HepG2 (cell line): ENCODE measurements around the gene UBE2S. TPM values are rescaled to one million over a fixed set of nuclear protein-coding genes. Genes with fewer than 3 reads are reported as not detected.

ENCODE experiments used
- BRD4 ChIP-seq: sonication (generic); formaldehyde crosslinking; IDR thresholded peaks from 2 replicates; pipeline ENCODE4 v1.4.0; 2020; ENCODE audit warnings: missing genetic modification reagents
- FLYWCH1 ChIP-seq: sonication (generic); formaldehyde crosslinking; IDR thresholded peaks from 2 replicates; pipeline ENCODE4 v1.8.1; 2023; ENCODE audit warnings: mild to moderate bottlenecking, missing genetic modification reagents
- HOXA7 ChIP-seq: sonication (generic); formaldehyde crosslinking; IDR thresholded peaks from 2 replicates; pipeline ENCODE4 v1.8.1; 2022; ENCODE audit warnings: mild to moderate bottlenecking, missing genetic modification reagents, moderate library complexity
- ISX ChIP-seq: sonication (generic); formaldehyde crosslinking; conservative IDR thresholded peaks from 2 replicates; pipeline ENCODE4 v1.5.0; 2020; ENCODE audit warnings: missing genetic modification reagents
- KAT8 ChIP-seq: IDR thresholded peaks from 2 replicates; pipeline ENCODE4 v1.6.1; 2016; ENCODE audit warnings: missing genetic modification reagents, missing compliant biosample characterization
- PHF5A ChIP-seq: IDR thresholded peaks from one replicate; pipeline ENCODE4 v1.6.1; 2018; ENCODE audit warnings: low read depth, missing genetic modification reagents; ENCODE audit not compliant: unreplicated experiment
- RFXAP ChIP-seq: sonication (generic); formaldehyde crosslinking; IDR thresholded peaks from 2 replicates; pipeline ENCODE4 v1.4.0; 2020; ENCODE audit warnings: missing genetic modification reagents, borderline replicate concordance
- SMYD3 ChIP-seq: sonication (generic); formaldehyde crosslinking; IDR thresholded peaks from 2 replicates; pipeline ENCODE4 v1.8.1; 2023; ENCODE audit warnings: mild to moderate bottlenecking, missing genetic modification reagents
- SYNCRIP ChIP-seq: fragments of 200-400 bp; formaldehyde crosslinking; IDR thresholded peaks from 2 replicates; pipeline ENCODE4 v1.6.1; 2018; ENCODE audit warnings: mild to moderate bottlenecking, low read depth, low read length; ENCODE audit not compliant: insufficient read depth
- TSC22D2 ChIP-seq: sonication (generic); formaldehyde crosslinking; IDR thresholded peaks from 2 replicates; pipeline ENCODE4 v1.5.1; 2020; ENCODE audit warnings: missing genetic modification reagents, mild to moderate bottlenecking, borderline replicate concordance
- YEATS4 ChIP-seq: sonication (generic); formaldehyde crosslinking; IDR thresholded peaks from 2 replicates; pipeline ENCODE4 v1.4.0; 2020; ENCODE audit warnings: missing genetic modification reagents, borderline replicate concordance
- ZNF138 ChIP-seq: sonication (generic); formaldehyde crosslinking; IDR thresholded peaks from 2 replicates; pipeline ENCODE4 v1.5.0; 2020; ENCODE audit warnings: mild to moderate bottlenecking, low read depth, missing genetic modification reagents
- ZNF251 ChIP-seq: sonication (generic); formaldehyde crosslinking; IDR thresholded peaks from 2 replicates; pipeline ENCODE4 v1.9.0; 2021; ENCODE audit warnings: mild to moderate bottlenecking, missing genetic modification reagents
- ZNF367 ChIP-seq: sonication (generic); formaldehyde crosslinking; IDR thresholded peaks from 2 replicates; pipeline ENCODE4 v1.4.0; 2020; ENCODE audit warnings: missing genetic modification reagents, borderline replicate concordance
- ZNF431 ChIP-seq: sonication (generic); formaldehyde crosslinking; IDR thresholded peaks from 2 replicates; pipeline ENCODE4 v1.9.0; 2022; ENCODE audit warnings: missing genetic modification reagents, low read depth, mild to moderate bottlenecking, borderline replicate concordance
- ZNF749 ChIP-seq: sonication (generic); formaldehyde crosslinking; IDR thresholded peaks from 2 replicates; pipeline ENCODE4 v1.8.0; 2022; ENCODE audit warnings: mild to moderate bottlenecking, missing genetic modification reagents, moderate library complexity, borderline replicate concordance
- polyA plus RNA-seq, 8 experiments: library from polyadenylated mRNA; depleted of rRNA in 3 of 8; stranded (reverse) in 7 of 8; unstranded in 1 of 8; fragments of >200 nt; fragmentation: Illumina TruSeq in 4 of 8; extraction: Trizol in 4 of 8; gene quantifications; 2 replicates each; pipeline versions ENCODE4 v1.2.1 to v1.2.3, GENCODE V29; 2011 to 2016; ENCODE audit warnings: low read depth in 4 of 8, missing spikeins in 1 of 8, mixed read lengths in 1 of 8; ENCODE audit not compliant: insufficient read depth in 1 of 8
- total RNA-seq, 5 experiments: library from RNA; depleted of rRNA; stranded (reverse); fragments of >200 nt; fragmentation: Illumina TruSeq; extraction: Trizol; gene quantifications; 2 replicates each; pipeline ENCODE4 v1.2.3, GENCODE V29; 2016; ENCODE audit warnings: low read depth in 1 of 5
- TF ChIP-seq, protein P1 (sequence below): sonication (generic); formaldehyde crosslinking; IDR thresholded peaks from 2 replicates; pipeline ENCODE4 v1.4.0; 2020; ENCODE audit warnings: missing genetic modification reagents
- TF ChIP-seq, protein P2 (sequence below): sonication (generic); formaldehyde crosslinking; IDR thresholded peaks from 2 replicates; pipeline ENCODE4 v1.8.0; 2022; ENCODE audit warnings: missing genetic modification reagents, mild to moderate bottlenecking, borderline replicate concordance
- TF ChIP-seq, protein P3 (sequence below): IDR thresholded peaks from 2 replicates; pipeline ENCODE4 v1.6.1; 2012; ENCODE audit warnings: low read depth, low read length, improper control_type of control experiment
- TF ChIP-seq, protein P4 (sequence below): sonication (generic); formaldehyde crosslinking; IDR thresholded peaks from 2 replicates; pipeline ENCODE4 v1.5.1; 2020; ENCODE audit warnings: missing genetic modification reagents, mild to moderate bottlenecking, borderline replicate concordance
- TF ChIP-seq, protein P5 (sequence below): sonication (generic); formaldehyde crosslinking; IDR thresholded peaks from 2 replicates; pipeline ENCODE4 v1.4.0; 2020; ENCODE audit warnings: mild to moderate bottlenecking, missing genetic modification reagents
- TF ChIP-seq, protein P6 (sequence below): IDR thresholded peaks from 2 replicates; pipeline ENCODE4 v1.6.1; 2018; ENCODE audit warnings: missing genetic modification reagents

UBE2S gene
- total and polyA plus RNA-seq, 2 of the 13 experiments (the other 11 are each of a cell fraction or from before 2014, with no cell fraction given), result 32.2 to 39.3 TPM

DNA sequence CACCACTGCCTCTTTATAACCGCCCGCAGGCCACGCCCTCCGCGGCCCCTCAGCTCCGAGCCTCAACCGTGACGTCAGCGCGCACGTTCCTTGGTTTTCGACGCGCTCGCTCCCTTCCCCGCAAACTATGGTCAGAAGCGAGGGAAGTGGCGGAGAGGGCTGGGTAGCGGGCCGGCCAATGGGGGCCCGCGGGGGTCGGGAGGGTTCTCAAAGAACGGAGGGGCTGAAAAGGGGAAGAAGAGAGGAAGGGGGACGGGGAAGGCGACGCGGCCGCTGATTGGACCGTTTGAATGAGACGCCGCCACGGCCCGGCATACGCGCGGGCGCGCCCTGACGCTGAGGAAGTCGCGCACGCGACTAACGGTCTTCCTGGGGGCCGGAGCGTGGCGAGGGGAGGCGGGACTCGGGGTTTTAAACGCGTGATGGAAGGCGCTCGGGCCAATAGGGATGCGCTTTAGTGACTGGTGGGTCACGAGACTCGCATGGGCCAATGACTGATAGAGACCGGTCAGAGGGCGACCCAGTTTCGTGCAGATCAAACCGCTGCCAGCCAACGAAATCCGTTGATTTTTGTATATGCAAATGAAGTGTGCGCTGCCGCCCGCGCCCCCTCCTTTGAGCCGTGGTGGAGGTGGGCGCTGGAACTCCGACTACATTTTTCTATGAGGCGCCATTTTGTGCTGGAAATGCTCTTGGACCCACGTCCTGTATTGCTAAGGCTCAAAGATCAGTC, 378 bp upstream of the UBE2S start (continued):
- TF ChIP-seq YEATS4 (peak; percentile 47; the same call in 1 of the 2 replicates), RFXAP (CRISPR knock-in tag) (no peak), HOXA7 (CRISPR knock-in tag) (no peak), ZNF749 (no peak), ZNF138 (CRISPR knock-in tag) (no peak), ZNF431 (CRISPR knock-in tag) (no peak), BRD4 (no peak), ZNF251 (CRISPR knock-in tag) (0 out of 2 replicates have a peak, but pooled peaks have one; percentile 38), ZNF367 (CRISPR knock-in tag) (no peak), FLYWCH1 (CRISPR knock-in tag) (peak; percentile 88; the same call in 1 of the 2 replicates), PHF5A (CRISPR knock-in tag) (peak; percentile 33), SMYD3 (no peak; the same call in 1 of the 2 replicates), SYNCRIP (no peak), ISX (CRISPR knock-in tag) (no peak), TSC22D2 (CRISPR knock-in tag) (no peak; the same call in 1 of the 2 replicates), KAT8 (peak; percentile 62)
- TF ChIP-seq, protein P1, sequence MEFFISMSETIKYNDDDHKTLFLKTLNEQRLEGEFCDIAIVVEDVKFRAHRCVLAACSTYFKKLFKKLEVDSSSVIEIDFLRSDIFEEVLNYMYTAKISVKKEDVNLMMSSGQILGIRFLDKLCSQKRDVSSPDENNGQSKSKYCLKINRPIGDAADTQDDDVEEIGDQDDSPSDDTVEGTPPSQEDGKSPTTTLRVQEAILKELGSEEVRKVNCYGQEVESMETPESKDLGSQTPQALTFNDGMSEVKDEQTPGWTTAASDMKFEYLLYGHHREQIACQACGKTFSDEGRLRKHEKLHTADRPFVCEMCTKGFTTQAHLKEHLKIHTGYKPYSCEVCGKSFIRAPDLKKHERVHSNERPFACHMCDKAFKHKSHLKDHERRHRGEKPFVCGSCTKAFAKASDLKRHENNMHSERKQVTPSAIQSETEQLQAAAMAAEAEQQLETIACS, result peak; percentile 80
- TF ChIP-seq, protein P2, sequence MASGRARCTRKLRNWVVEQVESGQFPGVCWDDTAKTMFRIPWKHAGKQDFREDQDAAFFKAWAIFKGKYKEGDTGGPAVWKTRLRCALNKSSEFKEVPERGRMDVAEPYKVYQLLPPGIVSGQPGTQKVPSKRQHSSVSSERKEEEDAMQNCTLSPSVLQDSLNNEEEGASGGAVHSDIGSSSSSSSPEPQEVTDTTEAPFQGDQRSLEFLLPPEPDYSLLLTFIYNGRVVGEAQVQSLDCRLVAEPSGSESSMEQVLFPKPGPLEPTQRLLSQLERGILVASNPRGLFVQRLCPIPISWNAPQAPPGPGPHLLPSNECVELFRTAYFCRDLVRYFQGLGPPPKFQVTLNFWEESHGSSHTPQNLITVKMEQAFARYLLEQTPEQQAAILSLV (CRISPR knock-in tag), result peak; percentile 16; the same call in 1 of the 2 replicates
- TF ChIP-seq, protein P3, sequence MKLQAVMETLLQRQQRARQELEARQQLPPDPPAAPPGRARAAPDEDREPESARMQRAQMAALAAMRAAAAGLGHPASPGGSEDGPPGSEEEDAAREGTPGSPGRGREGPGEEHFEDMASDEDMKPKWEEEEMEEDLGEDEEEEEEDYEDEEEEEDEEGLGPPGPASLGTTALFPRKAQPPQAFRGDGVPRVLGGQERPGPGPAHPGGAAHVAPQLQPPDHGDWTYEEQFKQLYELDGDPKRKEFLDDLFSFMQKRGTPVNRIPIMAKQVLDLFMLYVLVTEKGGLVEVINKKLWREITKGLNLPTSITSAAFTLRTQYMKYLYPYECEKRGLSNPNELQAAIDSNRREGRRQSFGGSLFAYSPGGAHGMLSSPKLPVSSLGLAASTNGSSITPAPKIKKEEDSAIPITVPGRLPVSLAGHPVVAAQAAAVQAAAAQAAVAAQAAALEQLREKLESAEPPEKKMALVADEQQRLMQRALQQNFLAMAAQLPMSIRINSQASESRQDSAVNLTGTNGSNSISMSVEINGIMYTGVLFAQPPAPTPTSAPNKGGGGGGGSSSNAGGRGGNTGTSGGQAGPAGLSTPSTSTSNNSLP, result no peak
- TF ChIP-seq, protein P4, sequence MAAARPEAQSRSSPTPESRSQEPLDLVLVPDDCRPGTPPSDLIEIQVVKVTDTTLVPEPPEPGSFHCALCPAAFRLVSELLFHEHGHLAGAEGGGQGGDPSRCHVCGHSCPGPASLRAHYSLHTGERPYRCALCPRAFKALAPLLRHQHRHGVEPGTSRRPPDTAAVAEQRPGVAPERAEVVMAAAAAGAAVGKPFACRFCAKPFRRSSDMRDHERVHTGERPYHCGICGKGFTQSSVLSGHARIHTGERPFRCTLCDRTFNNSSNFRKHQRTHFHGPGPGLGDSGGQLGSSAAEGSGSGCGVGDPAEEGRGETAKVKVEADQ, result no peak
- TF ChIP-seq, protein P5, sequence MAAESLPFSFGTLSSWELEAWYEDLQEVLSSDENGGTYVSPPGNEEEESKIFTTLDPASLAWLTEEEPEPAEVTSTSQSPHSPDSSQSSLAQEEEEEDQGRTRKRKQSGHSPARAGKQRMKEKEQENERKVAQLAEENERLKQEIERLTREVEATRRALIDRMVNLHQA, result no peak
- TF ChIP-seq, protein P6, sequence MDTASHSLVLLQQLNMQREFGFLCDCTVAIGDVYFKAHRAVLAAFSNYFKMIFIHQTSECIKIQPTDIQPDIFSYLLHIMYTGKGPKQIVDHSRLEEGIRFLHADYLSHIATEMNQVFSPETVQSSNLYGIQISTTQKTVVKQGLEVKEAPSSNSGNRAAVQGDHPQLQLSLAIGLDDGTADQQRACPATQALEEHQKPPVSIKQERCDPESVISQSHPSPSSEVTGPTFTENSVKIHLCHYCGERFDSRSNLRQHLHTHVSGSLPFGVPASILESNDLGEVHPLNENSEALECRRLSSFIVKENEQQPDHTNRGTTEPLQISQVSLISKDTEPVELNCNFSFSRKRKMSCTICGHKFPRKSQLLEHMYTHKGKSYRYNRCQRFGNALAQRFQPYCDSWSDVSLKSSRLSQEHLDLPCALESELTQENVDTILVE, result 0 out of 2 replicates have a peak, but pooled peaks have one; percentile 44
